Glomerular endothelial cell (primary cell): Measurements from ENCODE around the gene MBL2. TPM values are rescaled to one million over a fixed set of nuclear protein-coding genes. Genes with fewer than 3 reads are reported as not detected.

Experiments used
- DNase-seq: peaks from one replicate; pipeline ENCODE4 v3.0.0-alpha.2; 2011; ENCODE audit warnings: low read depth, low spot score; ENCODE audit errors: extremely low read depth
- total RNA-seq: library from RNA; depleted of rRNA; stranded (reverse); fragments of >200 nt; gene quantifications from 2 replicates; pipeline ENCODE4 v1.2.3, GENCODE V29; 2015

MBL2 gene
- total RNA-seq, 1 donor from 2014 or later, result not detected

DNA sequence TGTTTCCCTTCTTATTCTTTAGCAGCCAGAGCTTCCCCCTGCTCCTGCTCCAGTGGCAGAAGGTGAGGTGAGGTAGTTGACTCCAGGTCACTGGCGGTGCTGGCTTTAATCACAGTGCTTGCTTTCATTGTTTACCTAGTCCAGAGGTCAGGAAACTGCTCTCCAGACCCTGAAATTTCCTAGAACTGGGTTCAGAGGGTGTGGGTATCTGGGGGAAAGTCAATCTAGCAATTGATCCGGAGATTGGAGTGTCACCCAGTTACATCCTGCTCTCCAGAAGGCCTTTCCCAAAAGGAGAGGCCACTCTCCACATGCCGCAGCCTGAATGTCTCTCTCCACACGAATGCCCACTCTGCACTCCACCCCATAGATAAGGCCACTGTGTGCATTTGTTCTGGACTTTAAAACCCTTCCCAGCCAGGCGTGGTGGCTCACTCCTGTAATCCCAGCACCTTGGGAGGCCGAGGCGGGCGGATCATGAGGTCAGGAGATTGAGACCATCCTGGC lies 2.1 kb upstream of the MBL2 start:
- DNase-seq, result no peak

- DNase-seq, result no peak
Measured at GRCh38 chr10:52774182-52774581, 1.6 kb upstream of the MBL2 start.

DNA sequence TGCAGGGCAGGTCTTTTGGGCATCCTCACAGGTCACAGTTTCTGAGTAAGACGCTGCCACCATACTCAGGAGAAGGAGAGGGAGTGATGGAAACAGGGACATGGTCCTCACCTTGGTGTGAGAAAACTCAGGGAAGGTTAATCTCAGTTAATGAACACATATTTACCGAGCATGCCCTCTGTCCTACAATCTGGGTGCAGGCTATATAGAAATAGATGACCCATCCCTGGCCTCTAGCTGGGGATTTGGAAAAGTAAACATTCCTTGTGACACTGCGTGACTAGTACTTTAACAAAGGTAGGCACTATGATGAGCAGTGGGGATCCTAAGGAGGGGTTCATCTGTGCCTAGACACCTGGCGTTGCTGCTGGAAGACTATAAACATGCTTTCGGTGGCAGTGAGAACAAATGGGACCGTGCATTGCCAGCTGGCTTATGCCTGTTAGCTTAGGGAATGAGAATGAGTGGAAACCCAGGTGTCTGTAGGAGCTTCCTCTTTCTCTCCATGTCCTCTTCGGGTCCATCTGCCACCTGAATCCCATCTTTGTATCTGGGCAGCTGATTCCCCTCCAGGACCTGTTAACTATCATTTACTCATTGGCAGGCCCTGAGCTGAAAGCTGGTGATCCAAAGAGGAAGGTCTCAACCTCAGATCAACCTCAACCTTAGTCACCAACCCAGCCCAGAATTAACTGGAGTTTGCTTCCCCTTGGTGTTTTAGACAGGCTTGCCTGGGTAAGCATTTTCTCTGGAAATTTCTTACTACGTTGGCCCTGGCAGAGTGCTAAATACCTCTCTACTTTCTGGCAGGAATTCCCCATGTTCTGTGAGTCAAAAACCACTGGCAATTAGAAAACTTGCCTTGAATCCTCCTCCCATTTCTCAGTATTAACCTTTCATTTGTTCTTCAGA lies 794 bp downstream of the MBL2 start:
- no peak for DNase-seq

DNA sequence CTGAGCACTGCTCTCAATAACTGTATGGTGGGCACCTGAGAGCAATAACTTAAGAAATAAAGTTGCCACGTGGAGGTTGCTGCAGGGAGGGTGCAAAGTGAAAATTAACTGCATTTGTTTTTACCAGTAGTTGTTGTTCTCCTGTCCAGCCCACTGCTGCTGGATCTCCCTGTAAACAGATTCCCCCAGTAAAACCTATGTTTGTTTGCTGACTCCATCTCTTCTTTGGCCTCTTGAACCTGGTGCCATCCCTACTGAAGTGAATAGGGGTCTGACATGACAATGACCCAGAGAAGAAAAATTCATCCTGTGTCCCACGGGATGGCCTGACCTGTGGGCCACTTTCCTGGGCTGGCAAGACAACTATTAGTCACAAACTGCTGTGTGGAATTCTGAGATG lies 1.7 kb downstream of the MBL2 start:
- DNase-seq, result no peak

DNA sequence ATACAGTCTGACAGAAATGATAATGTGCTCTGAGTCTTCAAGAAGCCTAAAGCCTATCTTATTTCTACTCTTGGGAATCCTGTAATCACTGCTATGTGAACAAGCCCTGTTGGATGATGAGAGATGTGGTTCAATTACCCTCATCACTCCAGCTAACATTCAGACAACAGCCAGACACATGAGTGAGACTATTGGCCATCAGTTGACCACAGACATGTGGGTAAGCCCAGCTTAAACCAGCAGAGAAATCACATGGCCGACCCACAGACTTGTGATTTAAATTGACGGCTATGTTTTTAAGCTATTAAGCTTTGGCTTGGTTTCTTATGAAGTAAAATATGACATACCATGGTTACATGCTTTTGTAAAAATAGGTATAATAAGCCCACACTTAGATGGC lies 2.6 kb downstream of the MBL2 start:
- DNase-seq, result no peak

- no peak for DNase-seq
Measured at GRCh38 chr10:52768001-52768532, 4.5 kb downstream of the MBL2 start.

DNA sequence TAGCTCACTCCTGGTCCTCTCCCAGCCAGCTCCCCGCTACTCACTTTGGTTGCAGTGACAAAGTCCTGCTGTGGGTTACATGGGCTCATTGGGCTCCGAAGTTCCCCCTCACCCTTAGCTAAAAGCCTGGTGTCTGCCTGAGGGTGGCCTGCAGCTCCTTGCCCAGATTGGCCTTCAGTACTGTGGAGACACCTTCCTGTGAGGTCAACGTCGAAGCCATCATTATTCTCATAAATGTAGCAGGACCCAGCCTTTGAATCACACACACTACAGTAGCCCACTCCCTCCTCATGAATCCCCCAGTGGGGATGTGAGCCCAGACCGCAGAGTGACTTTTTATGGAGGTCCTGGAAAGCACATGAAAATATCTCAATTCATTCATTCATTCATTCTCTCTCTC lies 10.5 kb downstream of the MBL2 start:
- no peak for DNase-seq

- DNase-seq, result no peak
Measured at GRCh38 chr10:52759154-52759553, 13.4 kb downstream of the MBL2 start.

GRCh38 chr10:52758406-52758805 lies 14.2 kb downstream of the MBL2 start:
- no peak for DNase-seq

DNA sequence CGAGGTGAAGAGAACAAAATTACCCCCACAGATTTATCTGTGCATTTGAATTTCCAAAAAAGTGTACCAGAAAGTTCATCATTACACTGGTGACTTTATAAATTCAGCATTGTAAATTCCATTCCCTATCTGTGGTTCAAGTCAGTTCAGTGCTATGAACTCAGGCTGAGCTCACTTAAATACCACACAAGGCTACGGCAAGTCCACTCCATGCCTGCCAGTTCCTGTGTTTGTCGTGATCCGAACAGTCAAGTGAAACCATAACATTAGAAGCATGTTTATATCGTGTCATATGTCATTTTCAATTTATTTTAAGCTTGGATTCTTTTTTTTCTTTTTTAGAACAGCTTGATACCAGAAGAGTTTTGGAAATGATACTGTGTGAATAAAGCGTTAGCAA lies 14.8 kb downstream of the MBL2 start:
- no peak for DNase-seq

DNA sequence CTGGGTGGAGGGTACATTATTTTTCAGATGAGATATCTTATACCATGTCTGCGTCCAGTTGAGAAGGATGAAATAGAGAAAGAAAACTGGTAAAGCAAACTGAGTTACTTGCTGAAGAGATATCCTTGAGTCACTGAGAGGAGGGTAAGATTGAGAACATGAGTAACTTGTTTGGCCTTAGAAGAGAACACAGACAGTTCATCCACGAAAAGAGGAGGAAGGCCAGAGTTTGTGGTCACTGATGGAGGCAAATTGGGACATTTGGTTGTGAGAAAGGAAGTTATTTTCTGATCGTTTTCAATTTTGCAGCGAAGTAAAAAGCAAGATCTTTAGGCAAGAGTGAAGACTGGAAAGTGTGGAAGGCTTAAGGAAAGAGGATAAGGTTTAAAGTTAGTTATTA lies 15.6 kb downstream of the MBL2 start:
- DNase-seq, result no peak

DNA sequence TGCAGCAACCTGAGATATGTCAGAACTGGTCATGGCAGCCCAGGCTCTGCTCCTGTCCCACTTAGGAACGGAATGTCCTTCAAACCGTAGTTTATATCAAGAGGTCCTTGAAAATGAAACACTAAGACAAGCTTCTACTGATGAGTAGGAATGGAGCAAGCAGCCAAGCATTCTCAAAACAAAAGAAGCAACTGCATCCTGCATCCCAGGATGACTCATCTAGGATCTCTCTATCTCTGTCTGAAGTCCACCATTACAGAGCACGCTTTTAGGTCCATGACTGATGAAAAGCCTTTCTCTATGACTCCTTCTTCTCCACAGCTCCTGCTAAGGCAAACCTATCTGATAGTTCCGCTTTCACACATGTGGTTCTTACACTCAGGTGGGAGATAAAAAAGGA lies 16.3 kb downstream of the MBL2 start:
- DNase-seq, result no peak

DNA sequence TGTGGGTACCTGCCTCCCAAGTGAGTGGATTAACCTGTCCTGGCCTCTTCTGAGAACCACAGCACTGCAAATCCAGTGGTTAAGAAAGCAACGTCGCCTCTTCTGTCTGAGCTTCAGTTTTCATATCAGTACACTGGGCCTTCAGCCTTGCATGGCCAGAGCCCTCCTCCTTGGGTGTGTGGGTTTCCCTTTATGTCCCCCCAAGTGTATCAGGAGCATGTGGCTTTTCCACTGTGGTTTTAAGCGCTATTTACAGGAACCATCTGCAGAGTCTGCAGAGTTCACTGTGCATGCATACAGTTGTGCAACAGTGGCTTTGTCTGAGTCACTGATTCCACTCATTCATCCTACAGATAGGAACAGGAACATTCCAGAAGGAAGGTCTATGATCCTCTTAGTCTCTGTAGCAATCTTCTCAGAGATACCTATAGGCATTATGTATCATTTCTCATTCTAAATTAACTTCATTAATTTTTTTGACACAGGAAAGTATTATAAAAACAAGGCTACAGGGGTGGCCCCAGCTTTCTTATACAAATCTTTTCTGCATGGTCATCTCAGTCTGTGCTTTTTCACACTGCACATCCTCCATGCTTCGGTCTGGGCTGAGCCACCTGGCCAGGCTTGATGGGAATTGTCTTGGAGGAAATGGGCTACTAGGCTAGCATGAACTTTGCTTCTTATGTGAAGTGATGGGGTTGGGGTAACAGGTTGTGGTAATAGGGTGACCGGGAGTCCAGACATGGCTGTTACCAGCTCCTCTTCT lies 17.1 kb downstream of the MBL2 start:
- no peak for DNase-seq

DNA sequence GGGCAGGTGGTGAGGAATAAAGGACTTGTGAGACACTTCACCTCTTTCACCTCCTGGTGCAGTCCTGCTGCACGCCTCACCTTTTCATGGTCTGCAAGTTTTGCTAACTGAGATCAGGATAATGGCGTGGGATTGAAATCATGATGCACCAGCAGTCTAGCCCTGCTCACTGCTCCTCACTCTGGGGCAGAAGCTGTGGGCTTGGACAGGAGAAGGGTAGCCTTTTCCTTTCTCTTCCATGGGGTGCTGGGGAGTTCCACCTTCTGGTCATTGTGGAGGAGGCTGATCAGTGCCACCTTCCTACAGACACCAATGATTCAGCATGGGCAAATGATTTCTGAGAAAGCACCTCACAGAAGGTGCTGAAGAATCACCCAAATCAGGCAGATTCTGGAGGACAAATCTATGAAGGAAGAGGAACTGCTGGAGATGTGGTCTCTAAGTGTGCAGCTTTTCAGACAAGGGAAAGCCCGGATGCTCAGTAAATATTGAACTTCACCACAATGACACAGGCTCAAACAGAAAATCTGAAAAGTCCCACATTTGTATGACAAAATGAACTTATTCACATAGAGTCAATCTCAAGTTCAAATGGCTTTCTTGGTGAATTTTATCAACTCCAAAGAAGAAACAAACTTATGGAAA lies 19.7 kb downstream of the MBL2 start:
- DNase-seq, result no peak

GRCh38 chr10:52752261-52752660 lies 20.3 kb downstream of the MBL2 start:
- DNase-seq, result no peak

DNA sequence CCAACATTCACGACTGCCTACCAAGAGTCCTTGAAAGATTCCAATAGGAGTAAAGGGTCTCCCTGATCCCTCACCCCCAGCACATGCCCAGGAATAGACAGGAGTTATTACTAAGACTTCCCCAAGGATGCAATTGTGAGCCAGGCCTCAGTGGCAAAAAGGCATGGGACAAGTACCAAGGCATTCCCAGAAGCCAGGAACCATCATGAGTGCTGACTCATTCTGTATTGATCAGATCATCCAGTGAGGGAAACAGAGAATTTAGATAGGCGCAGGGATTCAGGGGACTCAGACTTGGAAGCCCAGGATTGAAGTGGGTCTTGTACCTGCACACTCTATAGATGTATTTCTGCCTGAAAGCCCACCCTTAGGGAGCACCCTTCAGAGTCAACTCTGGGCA lies 21.2 kb downstream of the MBL2 start:
- DNase-seq, result no peak

- DNase-seq, result no peak
Measured at GRCh38 chr10:52750629-52751028, 22.0 kb downstream of the MBL2 start.

DNA sequence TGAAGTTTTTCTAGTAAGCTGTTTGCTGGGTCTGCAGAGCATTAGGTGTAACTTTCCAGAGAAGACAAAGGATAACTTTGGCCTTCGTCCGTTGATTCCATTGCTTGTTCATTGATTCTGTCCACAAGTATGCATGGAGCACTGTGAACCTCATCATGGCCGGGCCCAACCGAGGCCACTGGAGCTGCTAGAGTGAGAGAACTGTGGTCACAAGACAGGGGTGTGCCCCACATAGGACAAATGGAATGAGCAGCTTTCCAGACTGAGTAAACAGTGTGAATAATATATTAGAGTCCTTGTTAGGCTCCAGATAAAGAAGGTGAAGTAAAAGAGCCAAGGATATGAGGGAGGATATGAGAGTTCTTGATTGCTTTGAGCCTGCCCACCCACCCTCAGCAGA lies 24.9 kb downstream of the MBL2 start:
- DNase-seq, result no peak

GRCh38 chr10:52746169-52746568 lies 26.4 kb downstream of the MBL2 start:
- DNase-seq, result no peak

GRCh38 chr10:52744057-52744805 lies 28.4 kb downstream of the MBL2 start:
- DNase-seq, result no peak
